Kidney (tissue), 14 donors: ENCODE measurements around the gene LYRM2. TPM values are rescaled to one million over a fixed set of nuclear protein-coding genes. Genes with fewer than 3 reads are reported as not detected.

ENCODE experiments used
- DNase-seq, 5 donors: peaks; one replicate each; pipeline ENCODE4 v3.0.0-alpha.2; 2013 to 2020
- FAIRE-seq: peaks from 2 replicates; lab custom pipeline; 2012; peaks lifted over from hg19 to GRCh38; lab: Jason Lieb, UNC
- H3K27ac ChIP-seq, 2 donors: one replicate each; pipeline ENCODE4 v1.7.0; 2013; ENCODE audit warnings: low read depth in 2 of 2, low read length in 2 of 2, inconsistent platforms in 1 of 2
- H3K27me3 ChIP-seq: one replicate; pipeline ENCODE4 v1.7.1; 2013; ENCODE audit warnings: low read length, inconsistent platforms; ENCODE audit not compliant: control insufficient read depth, insufficient read depth
- H3K36me3 ChIP-seq, 3 donors: one replicate each; pipeline versions ENCODE4 v1.7.0 to v1.7.1; 2013; ENCODE audit warnings: low read length in 3 of 3, control low read depth in 1 of 3, inconsistent platforms in 1 of 3; ENCODE audit not compliant: insufficient read depth in 3 of 3, control insufficient read depth in 2 of 3
- H3K4me1 ChIP-seq, 3 donors: one replicate each; pipeline versions ENCODE4 v1.7.0 to v1.7.1; 2013; ENCODE audit warnings: low read length in 3 of 3, inconsistent platforms in 1 of 3, low read depth in 1 of 3; ENCODE audit not compliant: control insufficient read depth in 2 of 3, insufficient read depth in 2 of 3
- H3K4me3 ChIP-seq, 3 donors: one replicate each; pipeline versions ENCODE4 v1.7.0 to v1.8.1; 2013; ENCODE audit warnings: low read length in 3 of 3, control low read depth in 1 of 3, inconsistent platforms in 1 of 3
- H3K9ac ChIP-seq, 3 donors: one replicate each; pipeline versions ENCODE4 v1.7.0 to v1.7.1; 2013; ENCODE audit warnings: low read length in 3 of 3, control low read depth in 1 of 3, inconsistent platforms in 1 of 3
- H3K9me3 ChIP-seq, 3 donors: one replicate each; pipeline versions ENCODE4 v1.7.0 to v1.7.1; 2013; ENCODE audit warnings: low read length in 3 of 3, control low read depth in 1 of 3, inconsistent platforms in 1 of 3; ENCODE audit not compliant: control insufficient read depth in 2 of 3, insufficient read depth in 1 of 3
- intact Hi-C: fragments of 100-400 bp; cut with DNase I; formaldehyde crosslinking; loops from one replicate; pipeline ENCODE4 v1.11.1; 2022
- polyA plus RNA-seq: library from polyadenylated mRNA; stranded (reverse); fragments of 350-450 nt; fragmentation: Illumina TruSeq; extraction: RNeasy Lipid Tissue Mini Kit (QIAGEN cat#74804); gene quantifications from one replicate; pipeline ENCODE4 v1.2.3, GENCODE V29; 2014; ENCODE audit warnings: low read depth, low replicate concordance; ENCODE audit not compliant: insufficient read depth
- total RNA-seq: library from RNA; stranded (reverse); fragmentation: NEBNext Ultra II Directional; extraction: Animal tissue kit (Norgen Biotek cat#: 25700); gene quantifications from one replicate; pipeline ENCODE4 v1.2.1, GENCODE V29; 2021
- TF ChIP-seq, protein P1 (sequence below): IDR thresholded peaks from 3 replicates; pipeline ENCODE4 v1.5.1; 2012; ENCODE audit warnings: mild to moderate bottlenecking, moderate library complexity, borderline replicate concordance; ENCODE audit not compliant: insufficient read depth; ENCODE audit errors: extremely low read depth
- donor health status: control.
- donor health status: control.
- donor health status: control.
- donor health status: control.
- donor health status: control.
- donor health status: DM: yes; HTN: yes; CAD: no.
- donor health status: Normal renal cell carcinoma (clear cell type).

LYRM2 gene
- total and polyA plus RNA-seq, 2 donors from 2014 or later: 22.6 to 42.8 TPM

DNA sequence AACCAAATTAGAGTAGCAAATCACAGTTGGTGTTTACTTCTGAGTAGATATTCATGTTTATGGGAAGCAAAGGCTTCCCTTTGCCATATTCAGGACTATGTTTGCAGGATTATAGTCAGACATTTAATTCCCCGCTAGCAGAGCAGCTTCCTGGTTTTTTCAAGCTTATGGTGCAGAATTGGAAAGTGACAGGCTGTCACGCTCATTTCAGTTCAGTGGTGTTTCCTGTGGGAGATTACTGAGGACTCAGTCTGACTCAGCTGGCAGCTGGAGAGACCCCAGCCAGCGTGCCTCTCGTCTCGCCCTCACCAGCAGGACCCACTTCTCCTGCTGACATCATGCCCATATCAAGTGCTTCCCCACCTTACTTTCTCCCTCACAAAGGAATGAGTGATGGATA is 85.1 kb downstream of the LYRM2 start:
- DNase-seq: no peak
- Histone ChIP-seq H3K36me3 (no peaks in the 10 kb centered on the region), H3K27me3 (no peaks in the 10 kb centered on the region), H3K9me3 (no peaks in the 10 kb centered on the region), H3K9ac (no peak overlapping the region), H3K4me1 (no peaks in the 10 kb centered on the region), H3K4me3 (no peak overlapping the region), H3K27ac (no peak overlapping the region)
- intact Hi-C loops: no loop called here
- FAIRE-seq: no peak
- TF ChIP-seq, protein P1, sequence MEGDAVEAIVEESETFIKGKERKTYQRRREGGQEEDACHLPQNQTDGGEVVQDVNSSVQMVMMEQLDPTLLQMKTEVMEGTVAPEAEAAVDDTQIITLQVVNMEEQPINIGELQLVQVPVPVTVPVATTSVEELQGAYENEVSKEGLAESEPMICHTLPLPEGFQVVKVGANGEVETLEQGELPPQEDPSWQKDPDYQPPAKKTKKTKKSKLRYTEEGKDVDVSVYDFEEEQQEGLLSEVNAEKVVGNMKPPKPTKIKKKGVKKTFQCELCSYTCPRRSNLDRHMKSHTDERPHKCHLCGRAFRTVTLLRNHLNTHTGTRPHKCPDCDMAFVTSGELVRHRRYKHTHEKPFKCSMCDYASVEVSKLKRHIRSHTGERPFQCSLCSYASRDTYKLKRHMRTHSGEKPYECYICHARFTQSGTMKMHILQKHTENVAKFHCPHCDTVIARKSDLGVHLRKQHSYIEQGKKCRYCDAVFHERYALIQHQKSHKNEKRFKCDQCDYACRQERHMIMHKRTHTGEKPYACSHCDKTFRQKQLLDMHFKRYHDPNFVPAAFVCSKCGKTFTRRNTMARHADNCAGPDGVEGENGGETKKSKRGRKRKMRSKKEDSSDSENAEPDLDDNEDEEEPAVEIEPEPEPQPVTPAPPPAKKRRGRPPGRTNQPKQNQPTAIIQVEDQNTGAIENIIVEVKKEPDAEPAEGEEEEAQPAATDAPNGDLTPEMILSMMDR: no peak

DNA sequence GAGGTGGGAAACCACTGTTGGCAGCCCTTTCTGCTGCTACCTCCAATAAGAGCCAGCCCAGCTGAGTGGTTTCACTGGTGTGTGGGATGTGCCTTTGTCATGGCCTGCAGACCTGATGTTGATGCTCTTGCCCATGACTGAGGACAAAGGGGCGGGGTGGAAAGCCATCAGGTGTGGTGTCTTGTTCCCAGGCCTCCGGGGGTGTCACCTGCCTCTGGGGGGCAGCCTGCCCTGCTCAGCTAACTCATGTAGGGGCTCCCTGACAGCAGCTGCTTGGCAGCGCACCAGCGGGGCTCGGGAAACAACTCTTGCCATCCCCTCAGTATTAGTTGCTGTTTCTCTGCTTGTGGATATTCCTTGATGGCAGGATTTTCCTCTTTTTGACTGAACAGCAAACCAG is 91.3 kb downstream of the LYRM2 start:
- Histone ChIP-seq H3K4me3 (no peak overlapping the region), H3K9ac (no peak overlapping the region), H3K27me3 (no peaks in the 10 kb centered on the region), H3K36me3 (no peaks in the 10 kb centered on the region), H3K4me1 (no peaks in the 10 kb centered on the region), H3K27ac (no peak overlapping the region), H3K9me3 (no peaks in the 10 kb centered on the region)
- DNase-seq (peak in 4 of 5 donors; percentile 46 to 63 (median 56)), FAIRE-seq (no peak)
- TF ChIP-seq, protein P1: no peak
- intact Hi-C loops: no loop called here

DNA sequence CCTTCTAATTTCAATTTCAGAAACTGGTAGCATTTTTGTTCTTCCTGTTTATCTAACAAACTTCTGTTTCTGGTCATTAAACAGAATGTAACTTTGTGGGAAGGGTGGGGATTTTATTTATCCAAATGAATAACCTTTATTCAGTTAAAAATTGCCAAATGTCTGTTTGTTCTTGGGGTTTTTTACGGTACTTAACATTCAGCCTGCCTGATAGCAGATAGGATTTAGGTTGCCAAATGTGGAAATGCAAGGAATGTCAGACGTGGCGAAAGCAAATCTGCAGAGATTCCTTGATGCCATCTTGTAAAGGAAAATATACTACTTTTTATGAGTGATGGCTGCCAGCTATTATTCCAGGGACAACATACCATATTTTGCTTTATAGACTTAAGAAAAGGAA is 95.7 kb downstream of the LYRM2 start:
- Histone ChIP-seq H3K36me3 (no peaks in the 10 kb centered on the region), H3K27ac (no peak overlapping the region), H3K9ac (no peak overlapping the region), H3K4me3 (peak overlapping the region in 1 of 3 donors; percentile 13), H3K4me1 (no peaks in the 10 kb centered on the region), H3K9me3 (no peaks in the 10 kb centered on the region), H3K27me3 (no peaks in the 10 kb centered on the region)
- FAIRE-seq (no peak), DNase-seq (no peak)
- intact Hi-C loops: no loop called here
- TF ChIP-seq, protein P1: no peak
